GM23248 (cell line): ENCODE measurements around the gene ZNRF1. TPM values are rescaled to one million over a fixed set of nuclear protein-coding genes. Genes with fewer than 3 reads are reported as not detected.

Experiments
- DNase-seq: peaks from one replicate; pipeline ENCODE4 v3.0.0-alpha.2; 2015
- H2AFZ ChIP-seq: fragments of 200-600 bp; sonication (generic); 2 replicates; pipeline ENCODE4 v1.6.1; 2016; ENCODE audit warnings: antibody characterized with exemption
- H3F3A ChIP-seq: fragments of 200-600 bp; sonication (generic); 2 replicates; pipeline ENCODE4 v1.6.1; 2016; ENCODE audit warnings: mild to moderate bottlenecking, antibody characterized with exemption, mixed run types; ENCODE audit not compliant: insufficient read depth
- H3K27ac ChIP-seq: fragments of 200-600 bp; sonication (generic); 2 replicates; pipeline ENCODE4 v1.5.1; 2016; ENCODE audit warnings: mild to moderate bottlenecking
- H3K27me3 ChIP-seq: fragments of 200-600 bp; sonication (generic); replicated peaks from 2 replicates; pipeline ENCODE4 v1.6.1; 2016; ENCODE audit warnings: mild to moderate bottlenecking; ENCODE audit not compliant: insufficient read depth
- H3K36me3 ChIP-seq: fragments of 200-600 bp; sonication (generic); 2 replicates; pipeline ENCODE4 v1.6.1; 2016; ENCODE audit warnings: low read depth, mild to moderate bottlenecking
- H3K4me1 ChIP-seq: fragments of 200-600 bp; sonication (generic); 2 replicates; pipeline ENCODE4 v1.6.1; 2016; ENCODE audit warnings: mild to moderate bottlenecking; ENCODE audit not compliant: insufficient read depth
- H3K4me2 ChIP-seq: fragments of 200-600 bp; sonication (generic); one replicate; pipeline ENCODE4 v1.6.1; 2016; ENCODE audit warnings: mild to moderate bottlenecking; ENCODE audit not compliant: unreplicated experiment
- H3K4me3 ChIP-seq: fragments of 200-600 bp; sonication (generic); 2 replicates; pipeline ENCODE4 v1.5.1; 2016; ENCODE audit warnings: mild to moderate bottlenecking
- H3K79me2 ChIP-seq: fragments of 200-600 bp; sonication (generic); 2 replicates; pipeline ENCODE4 v1.6.1; 2016; ENCODE audit warnings: mild to moderate bottlenecking; ENCODE audit not compliant: insufficient read depth
- H3K9ac ChIP-seq: fragments of 200-600 bp; sonication (generic); 2 replicates; pipeline ENCODE4 v1.6.1; 2016; ENCODE audit warnings: mild to moderate bottlenecking
- H3K9me2 ChIP-seq: fragments of 200-600 bp; sonication (generic); 2 replicates; pipeline ENCODE4 v1.6.1; 2016; ENCODE audit warnings: mixed run types, mild to moderate bottlenecking, moderate library complexity; ENCODE audit not compliant: insufficient read depth
- H3K9me3 ChIP-seq: fragments of 200-600 bp; sonication (generic); one replicate; pipeline ENCODE4 v1.6.1; 2017; ENCODE audit warnings: low read depth
- H4K20me1 ChIP-seq: fragments of 200-600 bp; sonication (generic); 2 replicates; pipeline ENCODE4 v1.6.0; 2016; ENCODE audit not compliant: insufficient read depth
- EZH2 ChIP-seq: fragments of 200-600 bp; sonication (generic); IDR thresholded peaks from 2 replicates; pipeline ENCODE4 v1.6.1; 2018; ENCODE audit warnings: antibody characterized with exemption, mild to moderate bottlenecking; ENCODE audit not compliant: insufficient read depth, poor library complexity, severe bottlenecking
- EZH2phosphoT487 ChIP-seq: fragments of 200-600 bp; sonication (generic); IDR thresholded peaks from 2 replicates; pipeline ENCODE4 v1.6.1; 2018; ENCODE audit warnings: antibody characterized with exemption, moderate library complexity, mild to moderate bottlenecking, low read depth; ENCODE audit not compliant: insufficient read depth
- WGBS, 2 experiments: methylation state at CpG; one replicate each; pipeline ENCODE4 v1.1.6; 2015 to 2017; ENCODE audit warnings: low lambda C conversion rate in 2 of 2, low coverage in 1 of 2; ENCODE audit errors: missing lambda C conversion rate in 2 of 2; 5-methylcytosine and 5-hydroxymethylcytosine counted together
- in situ Hi-C: fragments of 300-500 bp; cut with MboI; formaldehyde crosslinking; loops from 2 replicates; pipeline ENCODE4 v1.15.0; 2020
- polyA plus RNA-seq: library from polyadenylated mRNA; unstranded; fragments of >200 nt; fragmentation: Nextera tagmentation; extraction: Ambion mirVana; gene quantifications from 2 replicates; pipeline ENCODE4 v1.2.1, GENCODE V29; 2016
- total RNA-seq: library from RNA; depleted of rRNA; stranded (reverse); fragments of >200 nt; shearing (Covaris generic); gene quantifications from 2 replicates; pipeline ENCODE4 v1.2.3, GENCODE V29; 2014; rRNA removed

Gene ZNRF1
- total and polyA plus RNA-seq, 2 experiments from 2014 or later, result 7.1 to 17.2 TPM

GRCh38 chr16:75151798-75152197 lies 153.0 kb downstream of the ZNRF1 start:
- in situ Hi-C loops, result no loop called here
- 45 to 46% methylated on average over 2 of the region's 2 CpGs for WGBS, 2 experiments

GRCh38 chr16:75152635-75153034 lies 153.8 kb downstream of the ZNRF1 start:
- H3K4me2 ChIP-seq, result no peak overlapping the region
- no peaks in the 10 kb centered on the region for H3K36me3 ChIP-seq
- no peak overlapping the region for H3K27ac ChIP-seq
- H2AFZ ChIP-seq, result no peak overlapping the region
- no peak overlapping the region for H3K4me3 ChIP-seq
- no peaks in the 10 kb centered on the region for H3K4me1 ChIP-seq
- H3K9me2 ChIP-seq, result no peaks in the 10 kb centered on the region
- DNase-seq, result no peak
- in situ Hi-C loops, result no loop called here
- no peaks in the 10 kb centered on the region for H3K27me3 ChIP-seq
- H3K79me2 ChIP-seq, result peaks cover 42% of the 10 kb centered on the region
- H3K9ac ChIP-seq, result no peak overlapping the region
- no peaks in the 10 kb centered on the region for H3F3A ChIP-seq
- peaks cover 9% of the 10 kb centered on the region for H3K9me3 ChIP-seq
- TF ChIP-seq EZH2phosphoT487, result no peak
- TF ChIP-seq EZH2, result no peak
- no peaks in the 10 kb centered on the region for H4K20me1 ChIP-seq

More at GRCh38 chr16:75151798-75152197, 153.0 kb downstream of the ZNRF1 start:
- Histone ChIP-seq H3K4me1 (no peaks in the 10 kb centered on the region), H3K9me2 (no peaks in the 10 kb centered on the region), H3K27ac (no peak overlapping the region), H3K9ac (no peak overlapping the region), H3K79me2 (peaks cover 42% of the 10 kb centered on the region), H3F3A (no peaks in the 10 kb centered on the region), H2AFZ (no peak overlapping the region), H3K36me3 (no peaks in the 10 kb centered on the region), H3K4me3 (no peak overlapping the region), H3K9me3 (peaks cover 9% of the 10 kb centered on the region), H3K27me3 (no peaks in the 10 kb centered on the region), H4K20me1 (no peaks in the 10 kb centered on the region), H3K4me2 (no peak overlapping the region)
- no peak for TF ChIP-seq EZH2
- DNase-seq, result no peak

GRCh38 chr16:75160386-75160785 lies 161.6 kb downstream of the ZNRF1 start:
- Histone ChIP-seq H3K9me2 (no peaks in the 10 kb centered on the region), H3K9ac (no peak overlapping the region), H3K79me2 (0 out of 2 replicates have a peak, but pooled peaks cover 7% of the 10 kb centered on the region), H3K27ac (no peak overlapping the region), H3K36me3 (peaks cover 5% of the 10 kb centered on the region; the same call in 1 of the 2 replicates), H3K9me3 (no peaks in the 10 kb centered on the region), H2AFZ (no peak overlapping the region), H3K4me2 (no peak overlapping the region), H3K4me1 (no peaks in the 10 kb centered on the region), H3K4me3 (no peak overlapping the region), H3K27me3 (no peaks in the 10 kb centered on the region), H4K20me1 (no peaks in the 10 kb centered on the region), H3F3A (no peaks in the 10 kb centered on the region)
- DNase-seq, result no peak
- TF ChIP-seq EZH2 (no peak), EZH2phosphoT487 (no peak)
- in situ Hi-C loops, result no loop called here
- 91 to 92% methylated on average over 1 of the region's 1 CpG for WGBS, 2 experiments

Other genes with a start within 250 kb of the ZNRF1 start
- gene FA2H, start 224.2 kb upstream of the ZNRF1 start, total RNA-seq, result not detected in 2 replicates
- gene FA2H, start 224.2 kb upstream of the ZNRF1 start, polyA plus RNA-seq, result not detected in 2 replicates
- gene WDR59, start 13.9 kb upstream of the ZNRF1 start, total RNA-seq, result 7.5 and 8.3 TPM in 2 replicates
- gene WDR59, start 13.9 kb upstream of the ZNRF1 start, polyA plus RNA-seq, result 11.4 and 15.2 TPM in 2 replicates
- gene LDHD, start 117.8 kb downstream of the ZNRF1 start, total RNA-seq, result 0.38 and 0.65 TPM in 2 replicates
- 0.81 and 1.1 TPM in 2 replicates for gene LDHD, start 117.8 kb downstream of the ZNRF1 start, polyA plus RNA-seq
- 4.4 and 7.8 TPM in 2 replicates for gene ZFP1, start 149.5 kb downstream of the ZNRF1 start, total RNA-seq
- gene ZFP1, start 149.5 kb downstream of the ZNRF1 start, polyA plus RNA-seq, result 5.2 and 6.8 TPM in 2 replicates
- gene CTRB2, start 208.1 kb downstream of the ZNRF1 start, total RNA-seq, result not detected in 2 replicates
- not detected in 2 replicates for gene CTRB2, start 208.1 kb downstream of the ZNRF1 start, polyA plus RNA-seq
- not detected in 2 replicates for gene CTRB1, start 220.0 kb downstream of the ZNRF1 start, total RNA-seq
- gene CTRB1, start 220.0 kb downstream of the ZNRF1 start, polyA plus RNA-seq, result not detected in 2 replicates